ENCODE measurements around the gene WFDC8. TPM values are rescaled to one million over a fixed set of nuclear protein-coding genes. Genes with fewer than 3 reads are reported as not detected.
A peak's percentile ranks its signal among the peaks of the same experiment; 100 is the strongest.
"Not testable (repeated sequence)": the region's sequence is repeated elsewhere in the genome, so short reads cannot be mapped to it uniquely, and the experiment has no call there.

WFDC8 gene
- total RNA-seq, 1 donor from 2014 or later, result not detected

DNA sequence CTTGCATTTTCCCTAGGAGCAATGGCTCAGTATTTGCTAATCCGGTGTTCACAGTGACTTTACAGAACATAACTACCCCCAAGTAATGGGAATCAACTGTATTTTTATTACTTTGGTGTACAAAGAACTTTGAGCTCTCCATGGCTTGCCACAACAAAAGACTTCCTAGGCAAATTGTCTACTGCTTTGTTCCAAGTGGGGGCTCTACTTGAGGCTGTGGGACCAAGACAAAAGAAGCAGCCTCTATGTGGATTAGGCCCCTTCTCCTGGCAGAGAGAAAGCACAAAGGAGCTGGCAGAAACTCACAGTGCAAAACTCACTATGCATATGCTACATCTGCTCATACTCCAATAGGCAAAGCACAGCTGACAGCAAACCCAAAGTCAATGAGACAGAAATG is 853 bp downstream of the WFDC8 start:
- no peaks in the 10 kb centered on the region for H3K36me3 Mint-ChIP-seq (ENCODE audit: insufficient read depth)
- H3K9me3 Mint-ChIP-seq (ENCODE audit: low read depth), result peaks cover 3% of the 10 kb centered on the region
- peaks cover 6% of the 10 kb centered on the region for H3K4me1 Mint-ChIP-seq (ENCODE audit: low read depth)
- no peak overlapping the region for H3K27ac Mint-ChIP-seq
- peaks cover 14% of the 10 kb centered on the region for H3K27me3 Mint-ChIP-seq
- no peak overlapping the region for H3K4me3 Mint-ChIP-seq (ENCODE audit: low read depth)
- no peak for DNase-seq (ENCODE audit: low spot score, unreplicated experiment)
- TF ChIP-seq, protein P1, sequence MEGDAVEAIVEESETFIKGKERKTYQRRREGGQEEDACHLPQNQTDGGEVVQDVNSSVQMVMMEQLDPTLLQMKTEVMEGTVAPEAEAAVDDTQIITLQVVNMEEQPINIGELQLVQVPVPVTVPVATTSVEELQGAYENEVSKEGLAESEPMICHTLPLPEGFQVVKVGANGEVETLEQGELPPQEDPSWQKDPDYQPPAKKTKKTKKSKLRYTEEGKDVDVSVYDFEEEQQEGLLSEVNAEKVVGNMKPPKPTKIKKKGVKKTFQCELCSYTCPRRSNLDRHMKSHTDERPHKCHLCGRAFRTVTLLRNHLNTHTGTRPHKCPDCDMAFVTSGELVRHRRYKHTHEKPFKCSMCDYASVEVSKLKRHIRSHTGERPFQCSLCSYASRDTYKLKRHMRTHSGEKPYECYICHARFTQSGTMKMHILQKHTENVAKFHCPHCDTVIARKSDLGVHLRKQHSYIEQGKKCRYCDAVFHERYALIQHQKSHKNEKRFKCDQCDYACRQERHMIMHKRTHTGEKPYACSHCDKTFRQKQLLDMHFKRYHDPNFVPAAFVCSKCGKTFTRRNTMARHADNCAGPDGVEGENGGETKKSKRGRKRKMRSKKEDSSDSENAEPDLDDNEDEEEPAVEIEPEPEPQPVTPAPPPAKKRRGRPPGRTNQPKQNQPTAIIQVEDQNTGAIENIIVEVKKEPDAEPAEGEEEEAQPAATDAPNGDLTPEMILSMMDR (IDR thresholded peaks at IDR 0.05; ENCODE audit: unreplicated experiment), result no peak

DNA sequence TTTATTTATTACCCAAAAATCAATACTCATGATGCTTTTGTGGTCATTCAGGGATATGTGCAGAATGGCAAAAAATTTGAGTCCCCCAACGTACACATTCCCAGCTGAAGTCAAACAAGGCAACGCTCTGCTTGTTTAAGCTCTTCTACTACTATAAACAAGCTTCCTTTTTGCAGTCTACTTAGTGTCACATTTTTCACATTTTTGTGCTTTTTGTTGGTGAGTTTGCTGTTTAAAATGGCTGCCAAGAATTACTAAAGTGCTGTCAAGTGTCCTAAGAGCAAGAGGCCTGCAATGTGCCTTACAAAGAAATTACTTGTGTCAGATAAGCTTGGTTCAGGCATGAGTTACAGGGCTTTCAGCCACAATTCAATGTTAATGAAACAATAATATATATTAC is 2.1 kb downstream of the WFDC8 start:
- H3K36me3 Mint-ChIP-seq (ENCODE audit: insufficient read depth), result no peaks in the 10 kb centered on the region
- H3K27ac Mint-ChIP-seq, result peak overlapping the region; percentile 78
- peaks cover 6% of the 10 kb centered on the region for H3K4me1 Mint-ChIP-seq (ENCODE audit: low read depth)
- TF ChIP-seq, protein P1 (IDR thresholded peaks at IDR 0.05; ENCODE audit: unreplicated experiment), result no peak
- no peak for DNase-seq (ENCODE audit: low spot score, unreplicated experiment)
- peaks cover 12% of the 10 kb centered on the region for H3K27me3 Mint-ChIP-seq
- H3K4me3 Mint-ChIP-seq (ENCODE audit: low read depth), result no peak overlapping the region
- H3K9me3 Mint-ChIP-seq (ENCODE audit: low read depth), result peaks cover 8% of the 10 kb centered on the region

DNA sequence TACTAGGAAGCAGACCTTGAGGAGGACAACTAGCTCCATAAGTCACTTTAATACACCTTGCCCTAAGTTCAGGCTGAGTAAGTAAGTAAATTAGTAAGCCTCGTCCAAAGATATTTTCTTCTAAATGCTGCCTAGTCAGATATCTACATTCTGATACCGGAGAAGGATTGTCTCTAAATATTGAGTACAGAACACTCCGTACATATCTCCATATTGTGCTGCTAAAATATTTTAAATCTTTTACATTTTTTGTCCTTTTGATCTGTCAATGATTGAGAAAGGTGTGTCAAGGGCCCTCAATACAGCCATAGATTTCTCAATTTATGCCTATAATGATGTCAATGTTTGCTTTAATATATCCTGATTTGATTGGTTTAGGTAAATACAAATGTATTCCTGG is 3.2 kb downstream of the WFDC8 start:
- TF ChIP-seq, protein P1 (IDR thresholded peaks at IDR 0.05; ENCODE audit: unreplicated experiment), result no peak
- peaks cover 6% of the 10 kb centered on the region for H3K4me1 Mint-ChIP-seq (ENCODE audit: low read depth)
- H3K36me3 Mint-ChIP-seq (ENCODE audit: insufficient read depth), result no peaks in the 10 kb centered on the region
- DNase-seq (ENCODE audit: low spot score, unreplicated experiment), result no peak
- H3K4me3 Mint-ChIP-seq (ENCODE audit: low read depth), result no peak overlapping the region
- H3K27ac Mint-ChIP-seq, result peak overlapping the region; percentile 34
- H3K9me3 Mint-ChIP-seq (ENCODE audit: low read depth), result peaks cover 8% of the 10 kb centered on the region
- H3K27me3 Mint-ChIP-seq, result peaks cover 8% of the 10 kb centered on the region

DNA sequence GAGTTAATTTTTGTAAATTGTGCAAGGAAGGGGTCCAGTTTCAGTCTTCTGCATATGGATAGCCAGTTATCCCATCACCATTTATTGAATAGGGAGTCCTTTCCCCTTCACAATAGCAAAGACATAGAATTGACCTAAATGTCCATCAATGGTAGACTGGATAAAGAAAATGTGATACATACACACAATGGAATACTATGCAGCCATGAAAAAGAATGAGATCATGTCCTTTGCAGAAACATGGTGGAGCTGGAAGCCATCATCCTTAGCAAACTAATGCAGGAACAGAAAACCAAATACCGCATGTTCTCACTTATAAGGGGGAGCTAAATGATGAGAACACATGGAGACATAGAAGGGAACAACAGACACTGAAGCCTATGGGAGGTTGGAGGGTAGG is 9.4 kb downstream of the WFDC8 start:
- H3K4me3 Mint-ChIP-seq (ENCODE audit: low read depth); H3K4me1 Mint-ChIP-seq (ENCODE audit: low read depth); H3K9me3 Mint-ChIP-seq (ENCODE audit: low read depth); H3K27me3 Mint-ChIP-seq; H3K36me3 Mint-ChIP-seq (ENCODE audit: insufficient read depth); DNase-seq (ENCODE audit: low spot score, unreplicated experiment); H3K27ac Mint-ChIP-seq: not testable (repeated sequence)

DNA sequence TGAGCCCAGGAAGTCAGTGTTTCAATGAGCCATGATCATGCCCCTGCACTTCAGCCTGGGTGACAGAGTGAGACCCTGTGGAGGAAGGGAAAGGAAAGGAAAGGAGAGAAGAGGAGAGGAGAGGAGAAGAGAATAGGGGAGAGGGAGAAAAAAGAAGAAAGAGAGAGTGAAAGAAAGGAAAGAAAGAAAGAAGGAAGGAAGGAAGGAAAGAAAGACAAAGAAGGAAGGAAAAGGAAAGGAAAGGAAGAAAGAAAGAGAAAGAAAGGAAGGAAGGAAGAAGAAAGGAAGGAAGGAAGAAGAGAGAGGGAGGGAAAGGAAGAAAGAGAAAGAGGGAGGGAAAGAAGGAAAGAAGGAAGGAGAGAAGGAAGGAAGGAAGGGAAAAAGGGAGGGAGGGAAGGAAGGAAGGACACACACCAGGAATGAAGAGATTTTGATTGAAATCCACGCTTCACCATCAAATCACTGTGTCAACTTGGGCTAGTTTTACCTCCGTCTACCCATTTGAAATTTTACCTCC is 14.3 kb downstream of the WFDC8 start:
- Mint-ChIP-seq H3K27ac (peak overlapping the region; percentile 64), H3K36me3 (ENCODE audit: insufficient read depth) (no peaks in the 10 kb centered on the region), H3K4me1 (ENCODE audit: low read depth) (peaks cover 9% of the 10 kb centered on the region), H3K9me3 (ENCODE audit: low read depth) (no peaks in the 10 kb centered on the region), H3K4me3 (ENCODE audit: low read depth) (no peak overlapping the region), H3K27me3 (peaks cover 6% of the 10 kb centered on the region)
- DNase-seq (ENCODE audit: low spot score, unreplicated experiment), result no peak
- TF ChIP-seq, protein P1 (IDR thresholded peaks at IDR 0.05; ENCODE audit: unreplicated experiment), result no peak

DNA sequence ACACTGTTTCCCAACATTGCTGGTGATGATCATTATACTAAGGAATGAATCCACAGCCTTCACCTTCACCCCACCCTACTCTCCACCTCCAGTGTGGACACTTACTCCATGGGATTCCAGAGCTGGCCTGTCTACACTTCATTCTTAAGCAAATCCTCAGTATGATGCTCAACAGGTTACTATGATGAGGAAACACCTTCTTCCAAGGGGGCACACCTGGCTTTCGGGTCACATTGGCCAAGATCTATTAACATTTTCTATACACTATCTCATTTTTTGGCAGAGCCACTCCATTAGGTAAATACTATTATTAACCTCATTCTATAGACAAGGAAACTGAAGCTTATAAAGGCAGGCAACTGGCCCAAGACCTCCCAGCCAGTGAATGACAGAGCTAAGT is 23.9 kb downstream of the WFDC8 start:
- H3K9me3 Mint-ChIP-seq (ENCODE audit: low read depth), result peaks cover 3% of the 10 kb centered on the region
- H3K27me3 Mint-ChIP-seq, result peaks cover 2% of the 10 kb centered on the region
- no peak overlapping the region for H3K4me3 Mint-ChIP-seq (ENCODE audit: low read depth)
- DNase-seq (ENCODE audit: low spot score, unreplicated experiment), result no peak
- no peak overlapping the region for H3K27ac Mint-ChIP-seq
- H3K36me3 Mint-ChIP-seq (ENCODE audit: insufficient read depth), result no peaks in the 10 kb centered on the region
- TF ChIP-seq, protein P1 (IDR thresholded peaks at IDR 0.05; ENCODE audit: unreplicated experiment), result no peak
- no peaks in the 10 kb centered on the region for H3K4me1 Mint-ChIP-seq (ENCODE audit: low read depth)

Data from progenitor cell of endocrine pancreas (in vitro differentiated cells).